ENCODE results near the gene CST7.

- TF ChIP-seq EP300 (IDR thresholded peaks at IDR 0.05) (no peak), POLR2A (IDR thresholded peaks at IDR 0.05) (no peak)
Observed at GRCh38 chr20:24987244-24987643, 38.2 kb downstream of the CST7 start.

Measured in suprapubic skin (tissue), 2 donors.